OCI-LY7 (cell line): ENCODE measurements around the gene TTC7B. TPM values are rescaled to one million over a fixed set of nuclear protein-coding genes. Genes with fewer than 3 reads are reported as not detected.

ENCODE experiments used
- BruUV-seq: library from RNA; stranded (reverse); fragments of 400-500 nt; replicated peaks from 2 replicates; lab custom pipeline; 2021; lab: Mats Ljungman, UMichigan
- CTCF ChIA-PET: fragments of 300-600 bp; sonication (Branson Sonifier 250); formaldehyde crosslinking; loops from one replicate; lab custom pipeline; 2022; ENCODE audit warnings: antibody characterized with exemption; ENCODE audit not compliant: unreplicated experiment; lab: Charles Lee
- POLR2A ChIA-PET: fragments of 300-600 bp; sonication (Branson Sonifier 250); formaldehyde crosslinking; loops from one replicate; lab custom pipeline; 2022; ENCODE audit warnings: antibody characterized with exemption; lab: Charles Lee
- DNase-seq: peaks from one replicate; pipeline ENCODE4 v3.0.0-alpha.2; 2015; ENCODE audit warnings: low spot score
- H2AFZ ChIP-seq: fragments of 200-600 bp; sonication (generic), shearing (Covaris generic); 2 replicates; pipeline ENCODE4 v1.6.1; 2014; ENCODE audit warnings: mild to moderate bottlenecking, antibody characterized with exemption, low read length, moderate library complexity
- H3K27ac ChIP-seq: fragments of 200-600 bp; sonication (generic); 2 replicates; pipeline ENCODE4 v1.5.1; 2014; ENCODE audit warnings: mixed run types, low read depth, mild to moderate bottlenecking, moderate library complexity, low read length, inconsistent platforms; ENCODE audit not compliant: poor library complexity, severe bottlenecking
- H3K36me3 ChIP-seq: fragments of 200-600 bp; sonication (generic); 2 replicates; pipeline ENCODE4 v1.6.1; 2014; ENCODE audit warnings: mild to moderate bottlenecking, antibody characterized with exemption, low read length, moderate library complexity, mixed read lengths; ENCODE audit not compliant: insufficient read depth
- H3K4me1 ChIP-seq: fragments of 200-600 bp; sonication (generic); 2 replicates; pipeline ENCODE4 v1.5.1; 2014; ENCODE audit warnings: mild to moderate bottlenecking, low read length; ENCODE audit not compliant: insufficient read depth, poor library complexity, severe bottlenecking
- H3K4me2 ChIP-seq: fragments of 200-600 bp; sonication (generic); 2 replicates; pipeline ENCODE4 v1.6.1; 2014; ENCODE audit warnings: mild to moderate bottlenecking, low read length
- H3K4me3 ChIP-seq: fragments of 200-600 bp; sonication (generic); 2 replicates; pipeline ENCODE4 v1.5.1; 2014; ENCODE audit warnings: mild to moderate bottlenecking, low read depth, low read length; ENCODE audit not compliant: poor library complexity, severe bottlenecking
- H3K79me2 ChIP-seq: fragments of 200-600 bp; sonication (generic); 2 replicates; pipeline ENCODE4 v1.6.1; 2016; ENCODE audit warnings: low read depth, mild to moderate bottlenecking, low read length, moderate library complexity, mixed read lengths; ENCODE audit not compliant: insufficient read depth
- H3K9me2 ChIP-seq: fragments of 200-600 bp; sonication (generic); 2 replicates; pipeline ENCODE4 v1.6.1; 2016; ENCODE audit warnings: mild to moderate bottlenecking, low read length, mixed read lengths; ENCODE audit not compliant: insufficient read depth
- H3K9me3 ChIP-seq: fragments of 200-600 bp; sonication (generic); 2 replicates; pipeline ENCODE4 v1.6.1; 2014; ENCODE audit warnings: mild to moderate bottlenecking, mixed run types, low read length, mixed read lengths
- H4K20me1 ChIP-seq: fragments of 200-600 bp; sonication (generic); 2 replicates; pipeline ENCODE4 v1.6.1; 2014; ENCODE audit warnings: mild to moderate bottlenecking, antibody characterized with exemption, low read length, moderate library complexity, mixed read lengths; ENCODE audit not compliant: insufficient read depth
- CTCF ChIP-seq: fragments of 200-600 bp; sonication (generic); conservative IDR thresholded peaks from 2 replicates; pipeline ENCODE4 v1.5.1; 2014; ENCODE audit warnings: mild to moderate bottlenecking, antibody characterized with exemption, low read length, moderate library complexity, mixed read lengths
- EZH2phosphoT487 ChIP-seq: fragments of 200-600 bp; sonication (generic); IDR thresholded peaks from 2 replicates; pipeline ENCODE4 v1.6.1; 2018; ENCODE audit warnings: low read depth, borderline replicate concordance, mild to moderate bottlenecking, mixed run types, antibody characterized with exemption, low read length, moderate library complexity, mixed read lengths
- intact Hi-C: fragments of 100-400 bp; cut with micrococcal nuclease; formaldehyde crosslinking; loops from one replicate; pipeline ENCODE4 v1.10.0; 2022; ENCODE audit not compliant: unreplicated experiment
- total RNA-seq, 2 experiments: library from RNA; depleted of rRNA in 1 of 2; stranded (reverse); fragments of >200 nt in 1 of 2; shearing (Covaris generic) in 1 of 2; gene quantifications; 2 replicates each; pipeline ENCODE4 v1.2.3, GENCODE V29; 2014 to 2022

TTC7B gene
- total RNA-seq, 2 experiments from 2014 or later = 0.19 to 0.51 TPM

GRCh38 chr14:90592655-90593054 is 223.6 kb downstream of the TTC7B start:
- ChIA-PET POLR2A (no interaction called here), CTCF (no interaction called here)
- no peaks in the 10 kb centered on the region for H3K36me3 ChIP-seq
- intact Hi-C loops = no loop called here
- no peak overlapping the region for H3K27ac ChIP-seq
- no peaks in the 10 kb centered on the region for H3K9me3 ChIP-seq
- no peak overlapping the region for H3K4me3 ChIP-seq
- no peak overlapping the region for H3K4me2 ChIP-seq
- DNase-seq = no peak
- H3K4me1 ChIP-seq = no peaks in the 10 kb centered on the region
- H3K9me2 ChIP-seq = no peaks in the 10 kb centered on the region
- H4K20me1 ChIP-seq = no peaks in the 10 kb centered on the region
- TF ChIP-seq CTCF (no peak), EZH2phosphoT487 (no peak)
- no peak overlapping the region for H2AFZ ChIP-seq
- H3K79me2 ChIP-seq = no peaks in the 10 kb centered on the region
- BruUV-seq = no TSS peak

- H3K79me2 ChIP-seq = no peaks in the 10 kb centered on the region
- no peaks in the 10 kb centered on the region for H3K36me3 ChIP-seq
- no peak overlapping the region for H3K27ac ChIP-seq
- H3K9me2 ChIP-seq = no peaks in the 10 kb centered on the region
- POLR2A ChIA-PET = no interaction called here
- H3K4me3 ChIP-seq = no peak overlapping the region
- no peak overlapping the region for H3K4me2 ChIP-seq
- no peaks in the 10 kb centered on the region for H4K20me1 ChIP-seq
- intact Hi-C loops = no loop called here
- CTCF ChIA-PET = no interaction called here
- no peaks in the 10 kb centered on the region for H3K9me3 ChIP-seq
- TF ChIP-seq EZH2phosphoT487 = no peak
- TF ChIP-seq CTCF = no peak
- BruUV-seq = no TSS peak
- no peak for DNase-seq
- no peaks in the 10 kb centered on the region for H3K4me1 ChIP-seq
- H2AFZ ChIP-seq = no peak overlapping the region
These were observed 228.3 kb downstream of the TTC7B start for GRCh38 chr14:90587918-90588317.

GRCh38 chr14:90587252-90587910 is 228.8 kb downstream of the TTC7B start:
- BruUV-seq = no TSS peak
- H3K9me3 ChIP-seq = no peaks in the 10 kb centered on the region
- H3K4me1 ChIP-seq = no peaks in the 10 kb centered on the region
- no peaks in the 10 kb centered on the region for H4K20me1 ChIP-seq
- H3K9me2 ChIP-seq = no peaks in the 10 kb centered on the region
- no peak overlapping the region for H2AFZ ChIP-seq
- TF ChIP-seq EZH2phosphoT487 (no peak), CTCF (no peak)
- ChIA-PET POLR2A (no interaction called here), CTCF (no interaction called here)
- intact Hi-C loops = no loop called here
- no peak overlapping the region for H3K4me3 ChIP-seq
- DNase-seq = no peak
- H3K79me2 ChIP-seq = no peaks in the 10 kb centered on the region
- no peak overlapping the region for H3K27ac ChIP-seq
- no peaks in the 10 kb centered on the region for H3K36me3 ChIP-seq
- H3K4me2 ChIP-seq = no peak overlapping the region
